ENCODE data around the gene CCDC172. TPM values are rescaled to one million over a fixed set of nuclear protein-coding genes. Genes with fewer than 3 reads are reported as not detected.

CCDC172 gene
- total and polyA plus RNA-seq, 2 of the 13 experiments (the other 11 are each of a cell fraction or from before 2014, with no cell fraction given) = not detected

DNA sequence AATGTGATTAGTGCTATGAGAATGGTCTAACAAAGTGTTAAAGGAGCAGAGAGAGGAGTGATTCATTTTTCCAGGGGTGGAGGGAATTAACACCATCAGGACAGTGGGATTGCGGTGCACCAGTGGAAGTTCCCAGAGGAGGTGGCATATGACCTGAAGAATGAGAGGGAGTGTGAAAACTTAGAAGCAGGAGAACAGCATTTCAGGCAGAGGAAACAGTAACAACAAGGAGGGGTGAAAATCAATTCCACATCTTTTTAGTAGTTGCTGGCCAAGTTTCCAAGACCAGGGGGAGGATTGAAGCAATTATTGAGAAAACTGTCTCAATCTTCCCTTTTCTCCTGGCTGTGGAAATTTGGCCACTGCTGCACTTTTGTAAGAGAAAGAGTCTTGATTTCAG, 23.7 kb upstream of the CCDC172 start:
- intact Hi-C loops (cut with micrococcal nuclease; ENCODE audit: unreplicated experiment) (no loop called here), in situ Hi-C loops (cut with HindIII; ENCODE audit: extremely low pct_ligation_motif_present, low pct_unique_long_range_greater_than_20kb) (no loop called here)
- POLR2A ChIA-PET = no interaction called here
- H3K4me3 ChIP-seq (replicated peaks in 1 of 3; ENCODE audit: insufficient read depth in 1 of 3, low read depth in 2 of 3, low read length in 3 of 3) = no peak overlapping the region
- CTCF ChIA-PET (ENCODE audit: low intra/inter-chr PET ratio, low total read pairs) = no interaction called here
- H3K4me2 ChIP-seq (ENCODE audit: low read depth, low read length) = no peak overlapping the region
- no peaks in the 10 kb centered on the region for H3K9me3 ChIP-seq (ENCODE audit: low read length)
- DNase-seq (ENCODE audit: low spot score) (no peak), FAIRE-seq (no peak), ATAC-seq (no peak)
- no peak overlapping the region for H2AFZ ChIP-seq (ENCODE audit: low read length)
- 0% methylated on average over 1 of the region's 1 CpG for WGBS (ENCODE audit: low lambda C conversion rate)
- H3K27me3 ChIP-seq (ENCODE audit: control insufficient read depth in 1 of 2, insufficient read depth in 2 of 2, low read length in 2 of 2) = no peaks in the 10 kb centered on the region; a peak in 1 of 5 replicates
- H3K27ac ChIP-seq (ENCODE audit: extremely low read length, insufficient read depth, low read length) = no peak overlapping the region
- no peaks in the 10 kb centered on the region for H3K4me1 ChIP-seq (ENCODE audit: insufficient read depth, low read length)
- no TSS peak for BruUV-seq (replicated peaks)
- no peaks in the 10 kb centered on the region for H3K36me3 ChIP-seq (replicated peaks in 1 of 2; ENCODE audit: control insufficient read depth in 1 of 2, insufficient read depth in 2 of 2, low read length in 2 of 2)
- no peak overlapping the region for H3K9ac ChIP-seq (ENCODE audit: insufficient read depth, low read depth, low read length)
- no peaks in the 10 kb centered on the region for H3K79me2 ChIP-seq (ENCODE audit: insufficient read depth, low read length)
- no peak for TF ChIP-seq YEATS2 (CRISPR knock-in tag; IDR thresholded peaks at IDR 0.05; ENCODE audit: borderline replicate concordance)
- no peak for TF ChIP-seq RELA (CRISPR knock-in tag; IDR thresholded peaks at IDR 0.05)
- no peak for TF ChIP-seq ZNF577 (CRISPR knock-in tag; IDR thresholded peaks at IDR 0.05; ENCODE audit: borderline replicate concordance, low read depth)
- no peak for TF ChIP-seq MAFF (IDR thresholded peaks at IDR 0.05; ENCODE audit: low read depth, low read length)
- TF ChIP-seq, protein P1, sequence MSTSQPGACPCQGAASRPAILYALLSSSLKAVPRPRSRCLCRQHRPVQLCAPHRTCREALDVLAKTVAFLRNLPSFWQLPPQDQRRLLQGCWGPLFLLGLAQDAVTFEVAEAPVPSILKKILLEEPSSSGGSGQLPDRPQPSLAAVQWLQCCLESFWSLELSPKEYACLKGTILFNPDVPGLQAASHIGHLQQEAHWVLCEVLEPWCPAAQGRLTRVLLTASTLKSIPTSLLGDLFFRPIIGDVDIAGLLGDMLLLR (CRISPR knock-in tag; IDR thresholded peaks at IDR 0.05) = no peak
- TF ChIP-seq SPEN (CRISPR knock-in tag; IDR thresholded peaks at IDR 0.05; ENCODE audit: low read depth) = no peak
- no peak for TF ChIP-seq GZF1 (CRISPR knock-in tag; IDR thresholded peaks at IDR 0.05)
- no peak for TF ChIP-seq ARID4A (CRISPR knock-in tag; IDR thresholded peaks at IDR 0.05; ENCODE audit: borderline replicate concordance)
- TF ChIP-seq POLR2G (IDR thresholded peaks at IDR 0.05; ENCODE audit: low read depth, low read length) = no peak
- TF ChIP-seq ATRX (CRISPR knock-in tag; IDR thresholded peaks at IDR 0.05; ENCODE audit: borderline replicate concordance) = no peak
- TF ChIP-seq ZNF792 (CRISPR knock-in tag; IDR thresholded peaks at IDR 0.05) = no peak
- no peaks in the 10 kb centered on the region for H4K20me1 ChIP-seq (ENCODE audit: insufficient read depth, low read length)
